Endodermal cell (in vitro differentiated cells): ENCODE measurements around the gene GCSAM. TPM values are rescaled to one million over a fixed set of nuclear protein-coding genes. Genes with fewer than 3 reads are reported as not detected.
"Not testable (repeated sequence)": the region's sequence is repeated elsewhere in the genome, so short reads cannot be mapped to it uniquely, and the experiment has no call there.

ENCODE experiments used
- DNase-seq: peaks from one replicate; pipeline ENCODE4 v3.0.0-alpha.2; 2017
- H3K27ac ChIP-seq: 2 replicates; pipeline ENCODE4 v1.5.1; 2013; ENCODE audit warnings: mild to moderate bottlenecking, low read depth, low read length, moderate library complexity
- H3K27me3 ChIP-seq: 2 replicates; pipeline ENCODE4 v1.6.1; 2013; ENCODE audit warnings: mild to moderate bottlenecking, low read length, moderate library complexity; ENCODE audit not compliant: insufficient read depth, control insufficient read depth, poor library complexity, severe bottlenecking
- H3K36me3 ChIP-seq: 2 replicates; pipeline ENCODE4 v1.7.0; 2013; ENCODE audit warnings: mild to moderate bottlenecking, low read length, moderate library complexity; ENCODE audit not compliant: control insufficient read depth, insufficient read depth
- H3K4me1 ChIP-seq: one replicate; pipeline ENCODE4 v1.7.0; 2013; ENCODE audit warnings: low read length; ENCODE audit not compliant: control insufficient read depth, insufficient read depth
- H3K4me3 ChIP-seq: 2 replicates; pipeline ENCODE4 v1.5.1; 2013; ENCODE audit warnings: mild to moderate bottlenecking, low read length, moderate library complexity
- H3K9ac ChIP-seq: 2 replicates; pipeline ENCODE4 v1.6.1; 2013; ENCODE audit warnings: mild to moderate bottlenecking, low read length, moderate library complexity; ENCODE audit not compliant: poor library complexity, severe bottlenecking; ENCODE audit errors: extremely low read depth
- H3K9me3 ChIP-seq: 2 replicates; pipeline ENCODE4 v1.6.1; 2013; ENCODE audit warnings: mild to moderate bottlenecking, low read length, moderate library complexity; ENCODE audit not compliant: control insufficient read depth
- H3K27ac Mint-ChIP-seq: 2 replicates; pipeline ENCODE4 v1.8.0; 2020; ENCODE audit warnings: mixed read lengths
- H3K27me3 Mint-ChIP-seq: 2 replicates; pipeline ENCODE4 v1.8.0; 2021; ENCODE audit warnings: mild to moderate bottlenecking, mixed read lengths; ENCODE audit not compliant: insufficient read depth
- H3K36me3 Mint-ChIP-seq: 2 replicates; pipeline ENCODE4 v1.8.0; 2020; ENCODE audit warnings: low read depth, mixed read lengths
- H3K4me1 Mint-ChIP-seq: 2 replicates; pipeline ENCODE4 v1.8.0; 2020; ENCODE audit warnings: mixed read lengths
- H3K4me3 Mint-ChIP-seq: 2 replicates; pipeline ENCODE4 v1.8.0; 2020; ENCODE audit warnings: mild to moderate bottlenecking, moderate library complexity, mixed read lengths
- H3K9me3 Mint-ChIP-seq: 2 replicates; pipeline ENCODE4 v1.8.0; 2020; ENCODE audit warnings: mild to moderate bottlenecking, mixed read lengths
- WGBS, 2 experiments: methylation state at CpG; one replicate each; pipeline versions ENCODE4 v1.1.5 to v1.1.7; 2013; ENCODE audit warnings: missing lambda C conversion rate in 2 of 2, mixed read lengths in 1 of 2; ENCODE audit not compliant: insufficient coverage in 1 of 2, insufficient read length in 1 of 2; 5-methylcytosine and 5-hydroxymethylcytosine counted together
- total RNA-seq, 2 donors: library from RNA; stranded (reverse); fragmentation: NEBNext Ultra II Directional in 1 of 2; extraction: Animal tissue kit (Norgen Biotek cat#: 25700) in 1 of 2; gene quantifications; 2 replicates in 1 of 2; 3 replicates in 1 of 2; pipeline ENCODE4 v1.2.1, GENCODE V29; 2021
- TF ChIP-seq, protein P1 (sequence below): fragments of 200-600 bp; sonication (generic); conservative IDR thresholded peaks from 2 replicates; pipeline ENCODE4 v1.5.0; 2021; ENCODE audit warnings: antibody characterized with exemption, mild to moderate bottlenecking

GCSAM gene
- total RNA-seq, 2 donors from 2014 or later = not detected

DNA sequence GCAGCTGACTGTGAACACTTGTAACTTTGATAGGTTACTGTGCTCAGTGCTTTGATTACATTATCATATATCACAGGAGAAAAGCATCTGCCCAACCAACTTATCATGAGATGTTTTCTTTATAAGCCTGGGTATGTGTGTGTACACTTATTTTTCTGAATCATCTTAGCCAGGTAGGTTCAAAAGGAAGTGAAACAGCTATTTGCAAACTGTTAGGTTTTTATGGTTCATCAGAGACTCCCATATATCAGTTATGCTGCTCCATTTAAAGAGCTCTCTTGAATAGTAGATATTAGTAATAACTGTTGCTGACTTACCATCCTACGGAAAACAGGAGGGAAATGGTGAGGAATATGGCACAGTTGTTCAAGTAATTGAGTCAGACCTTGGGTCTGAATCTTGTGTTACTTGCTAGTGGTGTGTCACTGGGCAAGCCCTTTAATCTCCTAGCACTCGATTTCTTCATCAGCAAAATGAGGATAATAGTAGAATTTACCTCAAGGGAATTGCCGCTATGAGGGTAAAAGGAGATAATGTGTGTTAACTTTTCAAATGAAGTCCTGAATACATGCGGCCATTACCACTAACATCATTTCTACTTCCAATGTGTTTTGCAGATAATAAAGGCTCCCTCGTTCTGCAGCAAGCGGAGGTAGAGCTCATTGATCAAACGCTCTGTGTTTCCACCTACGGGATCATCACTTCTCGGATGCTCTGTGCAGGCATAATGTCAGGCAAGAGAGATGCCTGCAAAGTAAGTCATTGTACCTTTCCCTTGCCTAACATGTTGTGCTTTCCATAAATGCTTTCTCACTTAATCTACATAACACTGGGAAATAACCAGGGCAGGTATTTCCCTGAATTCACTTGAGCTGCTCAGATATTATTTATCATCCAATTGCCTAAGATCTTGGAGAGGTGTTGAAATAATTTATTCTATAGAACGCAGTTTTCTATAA is 54.6 kb downstream of the GCSAM start:
- H3K27ac Mint-ChIP-seq = no peak overlapping the region
- H3K4me3 Mint-ChIP-seq = no peak overlapping the region
- H3K36me3 Mint-ChIP-seq = no peaks in the 10 kb centered on the region
- no peak overlapping the region for H3K4me3 ChIP-seq
- no peaks in the 10 kb centered on the region for H3K9me3 ChIP-seq
- DNase-seq = no peak
- 95 to 96% methylated on average over 6 to 10 of the region's 10 CpGs for WGBS, 2 experiments
- H3K4me1 ChIP-seq = peaks cover 10% of the 10 kb centered on the region
- no peak overlapping the region for H3K27ac ChIP-seq
- H3K27me3 Mint-ChIP-seq = peaks cover 15% of the 10 kb centered on the region
- H3K27me3 ChIP-seq = no peaks in the 10 kb centered on the region
- H3K9me3 Mint-ChIP-seq = no peaks in the 10 kb centered on the region
- peaks cover 10% of the 10 kb centered on the region for H3K4me1 Mint-ChIP-seq
- TF ChIP-seq, protein P1, sequence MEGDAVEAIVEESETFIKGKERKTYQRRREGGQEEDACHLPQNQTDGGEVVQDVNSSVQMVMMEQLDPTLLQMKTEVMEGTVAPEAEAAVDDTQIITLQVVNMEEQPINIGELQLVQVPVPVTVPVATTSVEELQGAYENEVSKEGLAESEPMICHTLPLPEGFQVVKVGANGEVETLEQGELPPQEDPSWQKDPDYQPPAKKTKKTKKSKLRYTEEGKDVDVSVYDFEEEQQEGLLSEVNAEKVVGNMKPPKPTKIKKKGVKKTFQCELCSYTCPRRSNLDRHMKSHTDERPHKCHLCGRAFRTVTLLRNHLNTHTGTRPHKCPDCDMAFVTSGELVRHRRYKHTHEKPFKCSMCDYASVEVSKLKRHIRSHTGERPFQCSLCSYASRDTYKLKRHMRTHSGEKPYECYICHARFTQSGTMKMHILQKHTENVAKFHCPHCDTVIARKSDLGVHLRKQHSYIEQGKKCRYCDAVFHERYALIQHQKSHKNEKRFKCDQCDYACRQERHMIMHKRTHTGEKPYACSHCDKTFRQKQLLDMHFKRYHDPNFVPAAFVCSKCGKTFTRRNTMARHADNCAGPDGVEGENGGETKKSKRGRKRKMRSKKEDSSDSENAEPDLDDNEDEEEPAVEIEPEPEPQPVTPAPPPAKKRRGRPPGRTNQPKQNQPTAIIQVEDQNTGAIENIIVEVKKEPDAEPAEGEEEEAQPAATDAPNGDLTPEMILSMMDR = no peak
- H3K9ac ChIP-seq = no peak overlapping the region
- H3K36me3 ChIP-seq = no peaks in the 10 kb centered on the region

DNA sequence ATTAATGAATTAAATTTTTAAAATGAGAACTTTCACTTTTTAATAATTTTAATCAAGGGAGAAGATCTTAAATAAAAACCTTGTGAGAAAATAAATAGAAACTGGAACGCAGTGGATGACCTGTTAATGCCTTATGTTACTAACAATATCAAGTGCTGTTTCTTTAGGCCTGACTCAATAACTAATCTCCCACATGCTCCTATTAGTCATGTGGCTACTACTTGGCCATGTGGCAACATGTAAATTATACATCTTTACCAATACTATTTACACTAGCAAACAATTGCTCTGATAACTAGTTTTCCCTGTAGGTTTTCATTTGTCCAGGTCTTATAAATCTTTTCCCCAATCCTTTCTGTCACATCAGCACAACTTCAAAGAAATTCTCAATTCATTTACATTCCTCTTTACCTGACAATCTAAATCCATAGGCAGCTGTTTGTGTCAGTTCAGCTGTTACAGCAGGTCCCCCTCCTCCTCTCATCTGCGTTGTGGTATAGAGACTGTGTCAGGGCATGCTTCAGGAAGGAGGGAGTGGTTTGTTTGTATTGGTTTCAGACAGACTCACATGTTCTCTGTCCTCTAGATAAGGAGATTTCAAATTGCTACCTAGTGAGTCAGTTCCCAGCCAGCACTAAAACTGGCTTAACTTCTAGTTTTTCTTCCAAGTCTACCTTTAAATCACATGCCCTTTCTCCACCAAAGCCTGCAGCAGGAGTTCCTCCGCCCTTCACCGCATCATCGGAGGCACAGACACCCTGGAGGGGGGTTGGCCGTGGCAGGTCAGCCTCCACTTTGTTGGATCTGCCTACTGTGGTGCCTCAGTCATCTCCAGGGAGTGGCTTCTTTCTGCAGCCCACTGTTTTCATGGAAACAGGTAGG is 58.2 kb downstream of the GCSAM start:
- Histone ChIP-seq H3K4me1 (peaks cover 6% of the 10 kb centered on the region), H3K27me3 (no peaks in the 10 kb centered on the region), H3K36me3 (no peaks in the 10 kb centered on the region), H3K9ac (no peak overlapping the region), H3K4me3 (peak overlapping the region; percentile 24), H3K27ac (peak overlapping the region; percentile 6), H3K9me3 (no peaks in the 10 kb centered on the region)
- DNase-seq = peak; percentile 74
- H3K4me3 Mint-ChIP-seq = no peak overlapping the region
- H3K9me3 Mint-ChIP-seq = no peaks in the 10 kb centered on the region
- H3K36me3 Mint-ChIP-seq = no peaks in the 10 kb centered on the region
- WGBS, 2 experiments = 58 to 65% methylated on average over 5 of the region's 6 CpGs
- peak overlapping the region; percentile 68 for H3K27ac Mint-ChIP-seq
- H3K27me3 Mint-ChIP-seq = peaks cover 23% of the 10 kb centered on the region
- peaks cover 10% of the 10 kb centered on the region for H3K4me1 Mint-ChIP-seq
- TF ChIP-seq, protein P1 = no peak

DNA sequence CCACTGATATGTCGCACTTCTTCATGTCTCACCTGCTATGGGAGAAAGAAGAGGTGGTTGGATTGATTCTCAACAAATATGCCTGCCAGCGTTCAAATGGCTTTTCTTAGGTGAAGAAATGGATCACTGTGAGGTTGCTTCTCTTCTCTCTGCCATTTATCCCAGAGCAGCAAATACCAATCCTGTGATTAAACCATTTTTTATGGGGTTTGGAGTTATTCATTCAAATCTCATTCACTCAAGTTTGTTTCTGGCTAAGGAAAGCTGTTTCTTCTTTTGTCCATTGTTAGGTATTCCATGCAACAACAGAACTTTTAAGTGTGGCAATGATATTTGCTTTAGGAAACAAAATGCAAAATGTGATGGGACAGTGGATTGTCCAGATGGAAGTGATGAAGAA is 59.0 kb downstream of the GCSAM start:
- TF ChIP-seq, protein P1 = no peak
- peaks cover 10% of the 10 kb centered on the region for H3K4me1 Mint-ChIP-seq
- no peak overlapping the region for H3K9ac ChIP-seq
- H3K4me3 ChIP-seq = no peak overlapping the region
- no peaks in the 10 kb centered on the region for H3K36me3 ChIP-seq
- H3K9me3 ChIP-seq = no peaks in the 10 kb centered on the region
- no peak overlapping the region for H3K27ac ChIP-seq
- H3K27ac Mint-ChIP-seq = no peak overlapping the region
- H3K4me1 ChIP-seq = peaks cover 6% of the 10 kb centered on the region
- WGBS, 2 experiments = 100% methylated on average over 1 to 2 of the region's 2 CpGs
- DNase-seq = no peak
- H3K27me3 Mint-ChIP-seq = peaks cover 26% of the 10 kb centered on the region
- no peaks in the 10 kb centered on the region for H3K36me3 Mint-ChIP-seq
- H3K9me3 Mint-ChIP-seq = no peaks in the 10 kb centered on the region
- H3K27me3 ChIP-seq = no peaks in the 10 kb centered on the region
- H3K4me3 Mint-ChIP-seq = no peak overlapping the region

DNA sequence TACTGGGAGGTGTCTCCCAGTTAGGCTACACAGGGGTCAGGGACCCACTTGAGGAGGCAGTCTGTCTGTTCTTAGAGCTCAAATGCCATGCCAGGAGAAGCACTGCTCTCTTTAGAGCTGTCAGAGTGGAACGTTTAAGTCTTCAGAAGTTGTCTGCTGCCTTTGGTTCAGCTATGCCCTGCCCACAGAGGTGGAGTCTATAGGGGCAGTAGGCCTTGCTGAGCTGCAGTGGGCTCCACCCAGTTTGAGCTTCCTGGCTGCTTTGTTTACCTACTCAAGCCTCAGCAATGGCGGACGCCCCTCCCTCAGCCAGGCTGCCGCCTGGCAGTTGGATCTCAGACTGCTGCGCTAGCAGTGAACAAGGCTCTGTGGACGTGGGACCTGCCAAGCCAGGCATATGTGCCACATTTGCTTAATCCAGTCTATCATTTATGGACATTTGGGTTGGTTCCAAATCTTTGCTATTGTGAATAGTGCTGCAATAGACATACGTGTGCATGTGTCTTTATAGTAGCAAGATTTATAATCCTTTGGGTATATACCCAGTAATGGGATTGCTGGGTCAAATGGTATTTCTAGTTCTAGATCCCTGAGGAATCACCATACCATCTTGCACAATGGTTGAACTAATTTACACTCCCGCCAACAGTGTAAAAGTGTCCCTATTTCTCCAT is 60.5 kb downstream of the GCSAM start:
- not testable (repeated sequence) for H3K9me3 ChIP-seq, DNase-seq, H3K27me3 ChIP-seq, H3K4me1 ChIP-seq, H3K4me3 Mint-ChIP-seq, H3K27ac ChIP-seq, H3K9me3 Mint-ChIP-seq, H3K36me3 ChIP-seq, H3K27ac Mint-ChIP-seq, H3K9ac ChIP-seq, H3K36me3 Mint-ChIP-seq, H3K4me3 ChIP-seq
- Mint-ChIP-seq H3K4me1 (peaks cover 10% of the 10 kb centered on the region), H3K27me3 (peaks cover 19% of the 10 kb centered on the region)
- WGBS, 2 experiments = 84 to 90% methylated on average over 7 to 8 of the region's 8 CpGs
